SK-N-MC (cell line): Measurements from ENCODE around the gene ASF1B.

Experiments
- EZH2 ChIP-seq: fragments of 200-600 bp; sonication (generic); IDR thresholded peaks from one replicate; pipeline ENCODE4 v1.6.1; 2017; ENCODE audit warnings: antibody characterized with exemption
- POLR2AphosphoS5 ChIP-seq: IDR thresholded peaks from 2 replicates; pipeline ENCODE4 v1.6.1; 2012; ENCODE audit warnings: mild to moderate bottlenecking, low read depth, low read length, borderline replicate concordance

DNA sequence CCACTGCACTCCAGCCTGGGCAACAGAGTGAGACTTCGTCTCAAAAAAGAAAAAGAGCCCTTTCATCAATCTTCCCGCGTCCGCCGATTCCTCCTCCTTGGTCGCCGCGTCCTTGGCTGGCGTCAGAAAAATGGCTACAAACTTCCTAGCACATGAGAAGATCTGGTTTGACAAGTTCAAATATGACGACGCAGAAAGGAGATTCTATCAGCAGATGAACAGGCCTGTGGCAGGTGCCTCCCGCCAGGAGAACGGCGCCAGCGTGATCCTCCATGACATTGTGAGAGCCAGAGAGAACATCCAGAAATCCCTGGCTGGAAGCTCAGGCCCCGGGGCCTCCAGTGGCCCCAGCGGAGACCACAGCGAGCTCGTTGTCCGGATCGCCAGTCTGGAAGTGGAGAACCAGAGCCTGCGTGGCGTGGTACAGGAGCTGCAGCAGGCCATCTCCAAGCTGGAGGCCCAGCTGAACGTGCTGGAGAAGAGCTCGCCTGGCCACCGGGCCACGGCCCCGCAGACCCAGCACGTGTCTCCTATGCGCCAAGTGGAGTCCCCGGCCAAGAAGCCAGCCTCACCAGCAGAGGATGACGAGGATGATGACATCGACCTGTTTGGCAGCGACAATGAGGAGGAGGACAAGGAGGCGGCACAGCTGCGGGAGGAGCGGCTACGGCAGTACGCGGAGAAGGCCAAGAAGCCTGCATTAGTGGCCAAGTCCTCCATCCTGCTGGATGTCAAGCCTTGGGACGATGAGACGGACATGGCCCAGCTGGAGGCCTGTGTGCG is 65.9 kb downstream of the ASF1B start:
- TF ChIP-seq EZH2 (no peak), POLR2AphosphoS5 (no peak)
